HEK293 (cell line): ENCODE data around the gene HSPA2.

ENCODE experiments used
- CTCF ChIP-seq: fragments of 450-650 bp; formaldehyde crosslinking; IDR thresholded peaks from 2 replicates; pipeline ENCODE4 v1.5.1; 2016; ENCODE audit warnings: missing biosample characterization, missing genetic modification characterization
- GLIS2 ChIP-seq: fragments of 450-650 bp; formaldehyde crosslinking; IDR thresholded peaks from 2 replicates; pipeline ENCODE4 v1.5.1; 2016; ENCODE audit warnings: missing biosample characterization, missing genetic modification characterization
- ZNF311 ChIP-seq: fragments of 450-650 bp; formaldehyde crosslinking; IDR thresholded peaks from 2 replicates; pipeline ENCODE4 v1.5.1; 2017; ENCODE audit warnings: missing biosample characterization, missing genetic modification characterization, borderline replicate concordance
- ZNF416 ChIP-seq: fragments of 450-650 bp; formaldehyde crosslinking; IDR thresholded peaks from 2 replicates; pipeline ENCODE4 v1.5.1; 2016; ENCODE audit warnings: missing biosample characterization, missing genetic modification characterization
- ZNF658 ChIP-seq: fragments of 450-650 bp; formaldehyde crosslinking; IDR thresholded peaks from 2 replicates; pipeline ENCODE4; 2016; ENCODE audit warnings: missing biosample characterization, missing genetic modification characterization

DNA sequence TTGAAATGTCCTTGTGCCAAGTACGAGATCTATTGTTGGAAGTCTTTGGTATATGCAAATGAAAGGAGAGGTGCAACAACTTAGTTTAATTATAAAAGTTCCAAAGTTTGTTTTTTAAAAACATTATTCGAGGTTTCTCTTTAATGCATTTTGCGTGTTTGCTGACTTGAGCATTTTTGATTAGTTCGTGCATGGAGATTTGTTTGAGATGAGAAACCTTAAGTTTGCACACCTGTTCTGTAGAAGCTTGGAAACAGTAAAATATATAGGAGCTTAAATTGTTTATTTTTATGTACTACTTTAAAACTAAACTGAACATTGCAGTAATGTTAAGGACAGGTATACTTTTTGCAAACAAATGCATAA is 2.3 kb downstream of the HSPA2 start:
- TF ChIP-seq ZNF658 (tag by site-specific recombination) (no peak), CTCF (tag by site-specific recombination) (no peak), GLIS2 (tag by site-specific recombination) (no peak), ZNF311 (no peak), ZNF416 (no peak)
